Effector CD8-positive, alpha-beta T cell (primary cell): ENCODE results near the gene LRRFIP2.
"Not testable (repeated sequence)": the region's sequence is repeated elsewhere in the genome, so short reads cannot be mapped to it uniquely, and the experiment has no call there.

Experiments used
- DNase-seq: peaks from one replicate; lab custom pipeline; 2025; lab: John Stamatoyannopoulos, UW

Gene LRRFIP2

DNA sequence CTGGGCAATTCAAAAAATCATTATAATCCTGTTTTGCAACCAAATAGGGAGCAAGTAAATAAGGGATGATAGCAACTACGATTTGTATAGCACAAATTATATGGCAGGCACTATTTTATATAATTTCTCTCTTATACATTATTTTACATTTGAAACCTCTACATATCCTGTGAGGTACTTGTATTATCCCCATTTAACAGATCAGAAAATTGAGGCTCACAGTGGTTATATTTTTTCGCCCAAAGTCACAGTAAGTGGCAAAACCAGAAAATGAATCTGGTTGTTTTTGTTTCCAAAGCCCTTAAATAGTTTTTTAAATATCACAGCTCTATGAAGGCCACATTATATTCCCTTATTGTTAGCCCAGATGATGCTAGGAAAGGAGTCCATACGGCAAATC lies 106.8 kb downstream of the LRRFIP2 start:
- DNase-seq, result no peak

DNA sequence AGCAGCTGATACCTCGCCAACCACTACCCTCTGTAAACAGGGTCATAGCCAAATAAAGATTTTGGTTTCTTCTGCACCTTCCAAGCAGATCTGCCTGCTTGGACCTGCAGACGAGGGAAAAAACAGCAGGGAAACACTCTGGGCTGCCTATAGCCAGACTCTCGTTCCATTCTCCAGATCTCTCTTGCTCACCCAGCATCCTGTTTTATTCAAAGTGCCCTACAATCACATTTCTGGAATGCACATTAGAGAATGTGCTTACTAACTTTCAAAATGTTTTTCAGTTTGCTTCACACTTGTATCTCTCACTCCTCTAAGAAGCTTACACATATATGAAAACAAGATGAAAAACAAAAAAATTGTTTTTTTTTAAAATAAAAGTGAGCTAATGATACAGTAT lies 109.6 kb downstream of the LRRFIP2 start:
- DNase-seq, result no peak

DNA sequence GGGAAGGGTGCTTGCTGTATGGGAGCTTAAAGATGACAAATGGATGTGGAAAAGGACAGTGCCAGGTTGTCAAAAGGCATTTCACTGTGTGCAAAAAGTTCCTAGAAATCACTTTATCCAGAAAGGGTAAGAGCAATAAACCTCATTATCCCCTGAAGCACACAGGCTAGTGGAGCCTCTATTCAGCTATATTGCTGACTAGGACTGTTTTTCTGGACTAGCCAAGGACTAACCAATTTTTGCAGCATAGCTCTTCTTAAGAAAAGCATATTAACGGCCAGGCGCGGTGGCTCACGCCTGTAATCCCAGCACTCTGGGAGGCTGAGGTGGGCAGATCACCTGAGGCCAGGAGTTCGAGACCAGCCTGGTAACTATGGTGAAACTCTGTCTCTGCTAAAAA lies 116.3 kb downstream of the LRRFIP2 start:
- DNase-seq, result no peak

DNA sequence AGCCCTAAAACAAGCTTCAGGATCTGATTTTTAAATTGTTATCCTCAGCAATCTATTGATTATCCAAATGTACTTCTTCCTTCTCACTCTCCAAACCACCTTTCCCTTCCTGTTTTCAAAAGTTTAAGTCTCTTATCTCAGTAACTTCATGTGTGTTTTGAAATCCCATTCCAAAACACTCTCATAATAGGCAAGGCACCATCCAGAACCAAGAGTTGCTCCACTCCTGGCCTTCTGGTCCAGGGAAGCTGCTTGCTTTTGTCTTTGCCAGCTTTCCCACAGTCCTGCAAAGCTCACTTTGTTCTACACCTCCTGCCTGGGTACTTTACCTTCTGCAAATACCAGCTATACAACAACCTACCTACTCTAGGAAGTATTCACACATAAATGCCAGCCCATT lies 117.6 kb downstream of the LRRFIP2 start:
- no peak for DNase-seq

DNA sequence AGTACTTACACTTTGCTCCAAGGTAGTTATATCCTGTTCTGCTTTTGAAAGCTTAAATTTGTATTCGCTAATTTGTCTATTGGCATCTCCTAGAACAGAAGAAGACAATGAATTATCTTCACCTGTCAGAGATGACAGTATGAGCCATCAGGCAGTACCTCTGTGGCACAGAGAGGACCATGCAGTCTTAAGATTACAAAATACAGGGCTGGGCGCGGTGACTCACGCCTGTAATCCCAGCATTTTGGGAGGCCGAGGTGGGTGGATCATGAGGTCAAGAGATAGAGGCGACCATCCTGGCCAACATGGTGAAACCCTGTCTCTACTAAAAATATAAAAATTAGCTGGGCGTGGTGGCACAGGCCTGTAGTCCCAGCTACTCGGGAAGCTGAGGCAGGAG lies 119.3 kb downstream of the LRRFIP2 start:
- not testable (repeated sequence) for DNase-seq

DNA sequence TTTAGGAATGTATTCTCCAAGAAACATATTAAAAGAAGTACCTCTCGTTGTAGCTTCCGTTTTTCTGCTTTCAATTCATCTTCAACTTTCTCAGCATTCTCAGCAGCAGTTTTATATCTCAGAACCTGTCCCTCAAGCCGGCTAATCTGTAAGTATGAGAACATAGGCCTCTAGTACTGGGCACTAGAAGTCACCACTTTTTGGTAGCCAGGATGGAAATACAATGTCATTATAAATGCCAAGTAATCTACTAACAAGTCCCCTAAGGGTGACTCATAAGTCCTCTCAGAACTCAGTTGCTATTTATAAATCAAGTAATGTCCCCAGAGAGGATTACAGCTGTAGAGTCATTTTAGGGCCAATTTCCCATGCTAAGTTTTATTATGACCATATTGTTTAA lies 120.0 kb downstream of the LRRFIP2 start:
- no peak for DNase-seq

DNA sequence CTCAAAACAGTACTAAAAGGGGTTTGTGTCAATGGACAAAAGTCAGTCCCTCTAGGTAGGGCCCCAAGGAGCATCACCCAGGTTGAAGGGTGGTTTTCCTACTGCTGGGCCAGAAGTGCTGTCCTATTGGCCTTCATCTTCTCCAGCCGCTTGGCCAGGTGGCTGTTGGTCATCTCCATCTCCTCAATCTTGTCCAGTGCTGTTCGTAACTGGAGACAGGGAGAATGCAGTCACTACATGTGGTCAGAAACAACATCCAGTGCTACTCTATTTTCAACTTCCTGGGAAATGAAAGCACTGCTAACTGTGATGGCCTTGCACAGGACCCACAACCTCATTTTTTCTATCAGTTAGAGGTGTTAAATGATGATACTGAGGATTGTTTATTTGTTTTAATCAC lies 120.6 kb downstream of the LRRFIP2 start:
- no peak for DNase-seq

DNA sequence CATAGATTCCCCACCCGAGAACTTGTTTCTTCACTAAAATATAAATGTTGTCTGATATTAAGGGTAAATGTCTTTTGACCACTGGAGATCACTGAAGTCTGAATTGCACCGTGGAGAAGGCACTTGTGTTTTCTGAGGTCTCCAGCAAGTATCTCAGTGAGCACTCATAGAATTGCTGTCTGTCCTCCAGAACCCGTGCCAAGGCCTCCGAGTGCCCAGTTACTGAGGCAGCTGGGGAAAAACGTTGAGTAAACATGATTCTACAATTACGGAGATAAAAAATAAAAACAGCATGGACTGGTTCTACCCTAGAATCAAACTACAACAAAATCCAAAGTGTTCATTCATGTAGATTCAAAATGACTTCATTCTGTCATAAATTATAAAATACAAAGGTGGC lies 121.0 kb downstream of the LRRFIP2 start:
- no peak for DNase-seq

DNA sequence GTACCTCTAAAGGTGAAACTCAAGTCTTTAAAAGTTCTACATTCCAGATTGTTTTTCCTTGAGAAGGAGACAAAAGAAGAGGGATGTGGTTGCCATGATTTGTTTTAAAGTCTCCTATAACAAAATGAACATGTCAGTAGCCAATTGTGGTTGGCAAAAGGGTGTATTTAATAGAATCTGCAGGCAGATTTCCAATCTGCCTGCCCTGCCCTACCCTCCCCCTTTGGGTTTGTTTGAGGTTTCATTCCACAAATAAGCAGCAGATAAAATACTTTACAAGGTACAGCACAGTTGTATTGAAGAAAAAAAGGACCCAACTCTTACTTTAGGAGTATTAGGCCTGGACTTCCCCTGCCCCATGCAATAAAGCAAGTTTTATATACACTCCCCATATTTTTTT lies 121.5 kb downstream of the LRRFIP2 start:
- DNase-seq, result no peak

DNA sequence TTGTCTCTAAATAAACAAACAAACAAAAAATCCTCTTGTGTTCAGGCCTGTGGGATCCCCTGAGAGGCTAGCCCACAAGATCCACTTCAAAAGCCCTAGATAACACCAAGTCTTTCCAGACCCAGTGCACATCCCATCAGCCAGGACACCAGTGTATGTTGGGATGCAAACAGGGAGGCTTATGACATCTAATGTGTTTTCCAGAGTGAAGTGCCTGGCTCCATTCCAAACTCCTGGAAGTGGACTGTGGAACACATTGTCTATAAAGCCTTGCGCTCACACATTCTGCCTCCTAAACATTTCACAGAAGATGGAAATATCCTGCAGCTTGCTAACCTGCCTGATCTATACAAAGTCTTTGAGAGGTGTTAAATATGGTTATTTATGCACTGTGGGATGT lies 124.1 kb downstream of the LRRFIP2 start:
- no peak for DNase-seq

DNA sequence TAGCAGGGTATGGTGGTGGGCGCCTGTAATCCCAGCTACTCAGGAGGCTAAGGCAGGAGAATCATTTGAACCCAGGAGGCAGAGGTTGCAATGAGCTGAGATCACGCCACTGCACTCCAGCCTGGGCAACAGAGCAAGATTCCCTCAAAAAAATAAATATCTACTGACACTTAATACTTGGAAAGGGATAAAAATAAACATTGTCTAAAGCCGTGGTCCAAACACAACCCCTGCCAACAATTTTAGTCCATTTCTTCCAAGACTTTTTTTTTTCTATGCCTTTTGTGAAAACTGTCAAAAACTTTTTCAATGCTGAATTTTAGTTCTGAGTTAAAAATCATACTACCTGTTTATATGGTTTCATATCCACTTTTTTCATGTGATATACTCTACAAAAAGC lies 131.7 kb downstream of the LRRFIP2 start:
- DNase-seq, result not testable (repeated sequence)

DNA sequence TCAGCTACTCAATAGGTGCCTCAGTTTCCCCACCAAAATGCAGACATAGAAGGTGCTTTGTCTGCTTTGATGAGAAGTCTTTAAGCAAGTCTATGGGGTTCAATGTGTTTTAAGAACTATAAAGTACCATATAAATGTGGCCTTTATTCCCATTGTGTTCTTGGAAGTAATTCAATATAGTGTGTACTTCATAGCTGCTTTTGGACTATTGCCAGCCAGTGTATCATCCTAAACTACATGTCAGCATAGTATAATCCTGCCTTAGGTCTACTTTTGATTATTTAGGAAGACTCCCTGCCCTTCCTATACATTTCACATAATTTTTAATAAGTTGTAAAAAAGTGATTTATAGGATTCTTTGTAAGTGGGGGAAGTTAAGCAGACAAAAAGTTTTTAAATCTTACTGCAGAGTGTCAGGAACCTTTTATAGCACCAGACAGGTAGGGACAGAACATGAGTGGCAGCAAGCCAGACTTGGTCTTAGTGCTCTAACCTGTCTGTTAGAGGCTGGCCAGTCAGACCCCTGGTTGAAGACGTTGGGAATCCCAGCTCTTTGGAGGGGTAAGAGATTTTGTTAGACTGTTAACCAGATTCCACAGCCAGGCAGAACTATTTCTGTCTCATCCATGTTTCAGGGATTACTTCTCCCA lies 132.7 kb downstream of the LRRFIP2 start:
- no peak for DNase-seq

DNA sequence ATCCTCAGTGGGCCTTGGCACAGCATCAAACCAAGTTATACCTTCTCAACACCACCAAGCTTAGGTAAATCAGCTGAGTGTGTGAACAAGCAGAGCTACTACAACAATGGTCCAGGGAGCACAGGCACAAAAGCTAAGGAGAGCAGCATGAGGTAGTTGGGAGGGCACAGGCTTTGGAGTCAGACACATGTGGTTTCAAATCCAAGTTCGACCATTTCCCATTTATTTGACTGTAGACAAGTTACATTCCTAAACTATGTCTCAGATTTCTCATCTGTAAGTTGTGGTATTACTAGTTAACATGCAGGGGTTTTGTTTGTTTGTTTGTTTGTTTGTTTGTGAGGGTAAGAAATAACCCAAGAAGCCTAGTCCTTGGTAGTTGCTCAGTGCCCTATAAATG lies 134.2 kb downstream of the LRRFIP2 start:
- no peak for DNase-seq

DNA sequence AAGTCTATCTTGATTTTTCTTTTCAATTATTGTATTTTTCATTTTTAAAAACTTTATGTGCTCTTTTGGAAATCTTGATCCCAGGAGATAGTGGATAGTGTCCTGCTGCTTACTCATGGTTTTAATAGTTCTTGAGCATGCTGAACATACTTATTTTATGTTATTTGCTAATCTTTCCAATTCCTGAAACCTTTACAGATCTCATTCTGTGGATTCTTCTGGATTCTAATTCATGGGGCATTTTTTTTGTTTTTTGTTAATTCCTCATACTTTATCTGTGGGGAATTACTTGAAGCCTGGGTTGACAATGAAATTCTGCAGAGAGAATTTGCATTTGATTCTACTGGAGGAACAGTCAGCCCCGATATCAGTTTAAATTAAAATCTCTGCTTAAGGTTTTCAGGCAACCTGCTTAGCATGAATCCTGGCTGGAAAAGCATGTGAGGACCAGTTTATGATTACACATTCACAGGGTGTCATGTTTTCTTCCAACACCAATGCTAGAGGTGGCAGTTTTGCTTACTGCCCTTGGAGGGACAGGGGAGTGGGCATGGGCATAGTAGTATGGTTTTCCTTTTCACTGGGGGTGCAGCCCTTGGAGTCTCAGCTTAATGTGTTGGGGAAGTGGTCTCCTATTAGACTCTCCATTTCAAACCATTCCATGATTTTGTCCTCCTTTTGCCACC lies 135.1 kb downstream of the LRRFIP2 start:
- no peak for DNase-seq

DNA sequence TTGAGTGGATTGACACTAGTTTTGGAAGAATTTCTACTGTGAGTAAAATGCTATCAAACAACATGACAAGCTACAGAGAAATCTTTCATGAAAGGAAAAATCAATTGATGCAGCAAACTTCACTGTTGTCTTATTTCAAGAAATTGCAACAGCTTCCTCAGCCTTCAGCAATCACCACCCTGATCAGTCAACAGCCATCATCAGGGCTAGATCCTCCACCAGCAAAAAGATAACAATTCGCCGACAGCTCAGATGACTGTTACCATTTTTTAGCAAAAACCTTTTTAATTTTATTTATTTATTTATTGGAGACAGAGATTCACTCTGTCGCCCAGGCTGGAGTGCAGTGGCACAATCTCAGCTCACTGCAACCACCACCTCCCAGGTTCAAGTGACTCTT lies 137.0 kb downstream of the LRRFIP2 start:
- DNase-seq, result no peak

DNA sequence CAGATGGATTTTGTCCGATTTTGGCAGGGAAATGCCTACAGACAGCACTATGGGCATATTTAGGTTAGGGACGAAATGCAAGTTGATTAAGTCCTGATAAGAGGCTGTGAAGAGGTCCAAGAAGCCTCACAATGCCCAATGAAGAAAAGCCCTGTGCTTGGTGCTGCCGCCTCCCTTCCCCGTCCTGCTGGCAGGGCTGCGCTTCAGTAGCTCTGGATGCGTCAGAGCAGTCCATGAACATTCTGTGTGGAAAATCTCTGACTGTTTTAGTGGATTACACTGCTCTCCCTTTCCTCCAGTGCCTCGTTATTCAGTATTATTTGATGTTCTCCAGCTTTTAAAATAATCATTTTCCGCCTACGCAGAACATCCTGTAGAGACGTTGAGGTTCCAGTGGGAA lies 141.4 kb downstream of the LRRFIP2 start:
- no peak for DNase-seq

DNA sequence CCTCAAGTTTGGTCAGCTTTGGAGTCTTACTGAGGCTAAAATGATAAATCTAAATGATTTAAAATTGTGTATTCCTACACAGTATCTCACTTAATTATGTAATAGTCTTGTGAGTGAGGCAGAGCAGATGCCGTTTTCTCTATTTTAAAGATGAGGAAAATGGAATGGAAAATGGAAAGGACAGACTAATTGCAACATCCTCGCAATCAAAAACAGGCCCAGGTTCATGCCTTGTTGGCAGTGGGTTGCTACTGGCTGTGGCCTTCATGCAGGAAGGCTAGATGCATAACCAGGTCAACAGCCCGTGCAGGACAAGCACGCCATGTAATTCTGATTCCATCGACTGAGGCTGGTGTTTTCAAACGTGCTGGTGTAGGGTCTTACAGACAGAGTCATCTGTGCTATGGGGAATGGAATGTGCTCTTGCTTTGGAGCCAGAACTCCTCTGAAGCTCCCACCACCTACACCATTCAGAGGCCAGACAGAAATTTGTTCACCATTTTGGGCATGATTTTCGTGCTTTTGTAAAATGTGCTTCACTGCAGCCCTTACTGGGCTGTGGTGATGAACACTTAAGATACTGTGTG lies 143.2 kb downstream of the LRRFIP2 start:
- no peak for DNase-seq

DNA sequence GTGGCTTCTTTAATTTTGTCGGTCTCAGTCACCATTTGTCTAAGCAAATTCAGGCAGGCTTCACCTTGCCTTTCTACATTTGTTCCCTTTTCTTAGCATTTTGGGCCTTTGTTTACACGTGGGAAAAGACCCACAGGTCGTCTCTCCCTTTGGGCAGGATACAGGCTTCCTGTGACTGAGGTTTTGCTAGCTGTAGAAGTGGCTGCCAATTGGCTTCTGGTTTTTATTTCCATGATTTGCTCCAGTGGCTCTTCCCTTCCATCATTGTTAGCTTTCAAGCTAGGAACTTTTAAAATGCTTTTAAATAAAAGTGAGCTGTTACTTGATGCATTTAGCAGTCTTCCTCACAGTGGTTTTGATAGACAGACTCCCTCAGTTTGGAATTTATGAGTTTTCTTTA lies 143.8 kb downstream of the LRRFIP2 start:
- no peak for DNase-seq

DNA sequence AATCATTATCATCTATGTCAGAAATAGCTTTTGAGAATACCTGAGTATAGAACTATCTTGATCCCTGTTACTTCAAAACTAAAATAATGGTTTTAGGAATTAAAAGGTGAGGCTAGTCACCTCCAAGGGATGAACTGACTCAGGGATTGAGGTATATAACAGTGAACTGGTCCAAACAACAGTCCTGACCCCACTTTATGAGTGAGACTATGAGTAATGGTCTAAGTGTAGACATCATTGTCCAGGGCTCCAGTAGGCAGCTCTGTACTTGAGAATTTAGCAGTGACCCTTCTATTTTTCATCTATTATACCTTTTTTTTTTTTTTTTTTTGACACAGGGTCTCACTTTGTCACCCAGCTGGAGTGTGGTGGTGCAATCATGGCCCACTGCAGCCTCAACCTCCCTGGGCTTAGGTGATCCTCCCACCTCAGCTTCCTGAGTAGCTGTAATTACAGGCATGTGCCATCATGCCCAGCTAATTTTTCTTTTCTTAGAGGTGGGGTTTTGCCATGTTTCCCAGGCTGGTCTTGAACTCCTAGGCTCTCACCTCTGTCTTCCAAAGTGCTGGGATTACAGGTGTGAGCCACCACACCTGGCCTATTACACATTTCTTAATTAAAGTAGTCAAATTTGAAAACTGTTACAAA lies 144.7 kb downstream of the LRRFIP2 start:
- no peak for DNase-seq

DNA sequence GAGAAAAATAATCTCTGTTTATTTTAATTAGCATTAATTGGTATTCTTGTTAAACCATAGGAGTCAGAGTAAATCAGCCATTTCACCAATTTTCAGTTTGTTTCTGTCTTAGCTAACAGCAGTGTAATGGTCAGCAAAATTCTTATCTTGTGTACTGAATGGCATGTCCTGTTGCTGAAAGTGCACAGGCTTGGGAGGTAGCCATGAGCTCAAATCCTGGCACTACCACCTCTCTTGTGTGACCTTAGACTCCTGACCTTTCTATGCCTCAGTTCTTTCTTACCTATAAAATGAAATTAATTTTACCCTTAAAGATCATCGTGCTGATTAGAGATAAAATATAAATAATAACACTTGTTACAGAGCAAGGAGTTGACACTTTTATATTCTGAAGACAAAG lies 145.3 kb downstream of the LRRFIP2 start:
- DNase-seq, result no peak

DNA sequence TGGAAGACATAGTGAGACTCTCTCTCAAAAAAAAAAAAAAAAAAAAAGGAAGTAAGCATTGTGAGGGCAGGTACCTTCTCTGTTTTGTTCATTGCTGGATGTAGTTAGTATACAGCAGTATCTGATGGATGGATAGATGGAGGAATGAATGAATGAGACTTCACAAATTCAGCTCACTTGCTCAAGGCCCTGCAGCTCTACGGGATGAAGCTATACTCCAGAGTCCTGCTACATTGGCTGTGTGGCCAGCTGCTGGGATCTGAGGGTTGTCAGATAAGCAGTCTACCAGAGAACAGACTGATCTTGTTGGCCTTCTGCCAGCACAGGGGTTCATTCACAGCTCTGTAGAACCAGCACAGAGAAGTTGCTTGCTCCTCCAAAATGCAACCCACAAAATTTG lies 146.1 kb downstream of the LRRFIP2 start:
- DNase-seq, result no peak

DNA sequence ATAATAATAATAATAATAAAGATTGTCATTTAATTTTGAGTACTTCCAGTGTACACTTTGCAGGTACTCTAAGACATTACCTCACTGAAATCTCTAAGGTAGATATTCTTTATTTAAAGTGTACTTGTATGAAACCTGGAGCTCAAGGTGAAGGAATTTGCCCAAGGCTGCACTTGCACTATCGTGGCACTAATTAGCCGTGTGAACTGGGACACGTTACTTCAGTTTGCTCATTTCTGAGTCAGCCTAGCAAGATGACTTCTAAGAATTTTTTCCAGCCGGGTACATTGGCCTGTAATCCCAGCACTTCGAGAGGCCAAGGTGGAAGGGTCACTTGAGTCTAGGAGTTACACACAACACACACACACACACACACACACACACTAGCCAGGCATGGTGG lies 147.5 kb downstream of the LRRFIP2 start:
- DNase-seq, result no peak
